Right lobe of liver (tissue), 6 donors: ENCODE data around the gene DYNC1I1. TPM values are rescaled to one million over a fixed set of nuclear protein-coding genes. Genes with fewer than 3 reads are reported as not detected.

Source experiments
- ATAC-seq, 4 donors: fragments of 200-7000 bp; cut with Tn5 transposase; one replicate each; pipeline ENCODE4 v1.9.1; 2020; ENCODE audit warnings: mild to moderate bottlenecking in 4 of 4, moderate library complexity in 4 of 4
- DNase-seq, 3 donors: peaks; one replicate each; pipeline ENCODE4 v3.0.0-alpha.2; 2020
- H3K27ac ChIP-seq, 3 donors: fragments of 200-600 bp; one replicate each; pipeline ENCODE4 v1.8.0; 2022
- H3K27me3 ChIP-seq, 2 donors: fragments of 200-600 bp; one replicate each; pipeline ENCODE4 v1.8.0; 2022
- H3K36me3 ChIP-seq, 4 donors: fragments of 200-600 bp; sonication (generic) in 1 of 4; one replicate each; pipeline versions ENCODE4 v1.5.1 to v1.8.0; 2017 to 2022; ENCODE audit warnings: control low read depth in 1 of 4
- H3K4me1 ChIP-seq, 4 donors: fragments of 200-600 bp; sonication (generic) in 1 of 4; one replicate each; pipeline versions ENCODE4 v1.5.1 to v1.8.0; 2017 to 2022; ENCODE audit warnings: control low read depth in 1 of 4
- H3K4me3 ChIP-seq, 3 donors: fragments of 200-600 bp; one replicate each; pipeline ENCODE4 v1.8.0; 2022
- H3K9me3 ChIP-seq, 4 donors: fragments of 200-600 bp; sonication (generic) in 1 of 4; one replicate each; pipeline versions ENCODE4 v1.5.1 to v1.8.0; 2017 to 2022; ENCODE audit warnings: control low read depth in 1 of 4
- CTCF ChIP-seq, 4 donors: fragments of 200-600 bp in 3 of 4; fragments of 450-650 bp in 1 of 4; IDR thresholded peaks; one replicate each; pipeline versions ENCODE4 v1.5.1 to v1.8.0; 2016 to 2022; ENCODE audit warnings: antibody characterized with exemption in 4 of 4, mild to moderate bottlenecking in 2 of 4
- POLR2A ChIP-seq: fragments of 450-650 bp; IDR thresholded peaks from one replicate; pipeline ENCODE4 v1.6.1; 2017; ENCODE audit warnings: antibody characterized with exemption, mild to moderate bottlenecking
- WGBS: methylation state at CpG from one replicate; pipeline ENCODE4 v1.1.6; 2018; ENCODE audit warnings: low coverage, low lambda C conversion rate; ENCODE audit not compliant: insufficient coverage; ENCODE audit errors: missing lambda C conversion rate; 5-methylcytosine and 5-hydroxymethylcytosine counted together
- intact Hi-C, 2 donors: fragments of 100-400 bp; cut with DNase I; formaldehyde crosslinking; loops; one replicate each; pipeline versions ENCODE4 v1.11.2 to v1.14.1; 2022
- total RNA-seq, 6 experiments: library from RNA; depleted of rRNA in 2 of 6; stranded (reverse); fragments of >200 nt in 2 of 6; fragmentation: NEBNext Ultra II Directional in 3 of 6; extraction: Animal tissue kit (Norgen Biotek cat#: 25700) in 3 of 6; gene quantifications; one replicate each; pipeline versions ENCODE4 v1.1.0 to v1.2.4, GENCODE V29; 2016 to 2023
- donor health status: DM: no; HTN: yes; CAD: no.
- donor health status: DM: no; HTN: no; CAD: no.
- donor health status: DM: no; HTN: no; CAD: no.
- donor health status: DM: no; HTN: yes; CAD: no.
- donor health status: DM: no; HTN: yes; CAD: no.

The DYNC1I1 gene
- total RNA-seq, 6 experiments from 2014 or later, result 0.09 to 1.1 (median 0.62) TPM

GRCh38 chr7:95972523-95972922, 200.2 kb downstream of the DYNC1I1 start:
- Histone ChIP-seq H3K9me3 (no peaks in the 10 kb centered on the region), H3K36me3 (no peaks in the 10 kb centered on the region), H3K4me3 (no peak overlapping the region), H3K27ac (no peak overlapping the region), H3K4me1 (no peaks in the 10 kb centered on the region), H3K27me3 (no peaks in the 10 kb centered on the region)
- 47% methylated on average over 6 of the region's 7 CpGs for WGBS
- intact Hi-C loops, result no loop called here
- ATAC-seq (no peak), DNase-seq (no peak)
- TF ChIP-seq POLR2A, result no peak
- TF ChIP-seq CTCF (IDR thresholded peaks at IDR 0.05), result no peak

- Histone ChIP-seq H3K9me3 (no peaks in the 10 kb centered on the region), H3K36me3 (no peaks in the 10 kb centered on the region), H3K27me3 (no peaks in the 10 kb centered on the region), H3K4me3 (no peak overlapping the region), H3K4me1 (no peaks in the 10 kb centered on the region), H3K27ac (no peak overlapping the region)
- intact Hi-C loops, result no loop called here
- TF ChIP-seq POLR2A (no peak), CTCF (IDR thresholded peaks at IDR 0.05) (no peak)
- ATAC-seq, result no peak
- 75% methylated on average over 1 of the region's 1 CpG for WGBS
- DNase-seq, result no peak
These were observed 201.8 kb downstream of the DYNC1I1 start for GRCh38 chr7:95974108-95974507.

- no peak for TF ChIP-seq POLR2A
- no peak for TF ChIP-seq CTCF (IDR thresholded peaks at IDR 0.05)
- intact Hi-C loops, result no loop called here
- H3K27me3 ChIP-seq, result no peaks in the 10 kb centered on the region
- ATAC-seq (no peak), DNase-seq (no peak)
- no peak overlapping the region for H3K27ac ChIP-seq
- whole genome bisulfite sequencing, result 57% methylated on average over 4 of the region's 4 CpGs
- no peaks in the 10 kb centered on the region for H3K4me1 ChIP-seq
- H3K9me3 ChIP-seq, result no peaks in the 10 kb centered on the region
- H3K4me3 ChIP-seq, result no peak overlapping the region
- no peaks in the 10 kb centered on the region for H3K36me3 ChIP-seq
These were observed 204.2 kb downstream of the DYNC1I1 start for GRCh38 chr7:95976369-95977060.

DNA sequence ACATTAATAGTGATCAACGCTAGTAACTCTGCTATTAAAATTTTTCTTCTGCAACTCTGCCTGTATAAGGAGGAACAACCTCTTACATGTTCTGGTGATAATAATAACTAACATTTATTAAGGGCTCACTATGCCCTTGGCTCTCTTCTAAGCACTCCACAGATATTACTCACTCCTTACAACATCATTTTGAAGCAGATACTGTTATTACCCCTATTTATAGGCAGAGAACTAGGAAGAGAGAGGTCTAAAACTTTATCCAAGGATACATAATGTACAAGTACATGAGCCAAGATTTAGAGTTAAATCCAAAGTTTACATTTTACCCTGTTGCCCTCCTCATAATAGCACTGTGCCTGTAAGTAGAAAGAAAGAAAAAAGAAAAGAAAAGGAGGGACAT, 205.6 kb downstream of the DYNC1I1 start:
- TF ChIP-seq CTCF (IDR thresholded peaks at IDR 0.05) (no peak), POLR2A (no peak)
- WGBS, result 82% methylated on average over 1 of the region's 1 CpG
- DNase-seq (no peak), ATAC-seq (no peak)
- Histone ChIP-seq H3K27me3 (no peaks in the 10 kb centered on the region), H3K27ac (no peak overlapping the region), H3K9me3 (no peaks in the 10 kb centered on the region), H3K36me3 (no peaks in the 10 kb centered on the region), H3K4me1 (no peaks in the 10 kb centered on the region), H3K4me3 (no peak overlapping the region)
- intact Hi-C loops, result no loop called here
